GM10266 (cell line): ENCODE measurements around the gene GPR4.

ENCODE experiments used
- DNase-seq: peaks from one replicate; pipeline ENCODE4 v3.0.0; 2012; ENCODE audit errors: extremely low spot score
- CTCF ChIP-seq: IDR thresholded peaks from 2 replicates; pipeline ENCODE4 v1.5.1; 2012; ENCODE audit warnings: mild to moderate bottlenecking, low read depth; ENCODE audit not compliant: control insufficient read depth, insufficient read depth; ENCODE audit errors: missing control alignments

Gene GPR4

DNA sequence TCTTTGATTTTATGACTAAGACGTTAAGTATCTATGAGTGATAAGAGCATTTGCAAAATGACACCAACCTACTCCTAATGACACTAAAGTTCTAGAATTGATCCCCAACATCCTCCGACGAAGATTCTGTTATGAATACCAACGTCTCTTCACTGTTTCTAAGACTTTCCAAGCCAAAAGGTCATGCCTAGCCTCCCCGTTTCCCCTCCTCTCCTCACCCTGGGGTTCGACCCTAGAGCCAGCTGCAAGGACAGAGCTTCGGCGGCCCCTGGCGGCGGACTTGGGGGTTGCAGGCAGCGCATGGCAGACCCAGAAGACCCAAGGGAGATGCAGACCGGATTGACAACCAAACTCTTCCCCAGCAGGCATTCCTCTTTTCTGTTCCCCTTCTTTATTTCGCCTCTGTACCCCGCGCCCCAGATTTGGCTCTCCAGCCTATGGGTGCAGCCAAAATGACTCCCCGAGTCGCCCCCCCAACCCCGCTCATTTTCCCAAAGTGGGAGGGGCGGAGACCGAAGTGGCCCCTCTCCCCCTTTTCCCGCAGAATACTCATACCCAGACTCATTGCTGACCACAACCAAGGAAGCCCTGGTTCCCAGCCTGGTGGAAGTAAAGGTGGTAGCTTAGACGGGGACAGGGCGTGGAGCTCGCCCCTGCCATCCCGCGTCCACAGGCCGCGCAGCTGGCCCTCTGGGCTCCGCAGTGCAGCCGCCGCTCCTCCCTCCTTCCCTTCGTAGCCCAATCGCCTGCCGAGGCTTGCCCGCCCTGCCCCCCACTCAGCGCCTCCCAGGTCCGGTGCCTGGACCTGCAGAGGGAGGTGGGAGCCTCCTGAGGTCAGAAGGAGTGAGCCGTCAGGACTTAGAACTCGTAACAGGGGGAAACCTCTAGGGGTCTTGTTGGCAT, 41.3 kb upstream of the GPR4 start:
- peak; percentile 99 for TF ChIP-seq CTCF

GRCh38 chr19:45641274-45642105, 39.5 kb upstream of the GPR4 start:
- peak; percentile 95 for DNase-seq

More for the DNA sequence above, 41.3 kb upstream of the GPR4 start:
- peak; percentile 88 for DNase-seq

DNA sequence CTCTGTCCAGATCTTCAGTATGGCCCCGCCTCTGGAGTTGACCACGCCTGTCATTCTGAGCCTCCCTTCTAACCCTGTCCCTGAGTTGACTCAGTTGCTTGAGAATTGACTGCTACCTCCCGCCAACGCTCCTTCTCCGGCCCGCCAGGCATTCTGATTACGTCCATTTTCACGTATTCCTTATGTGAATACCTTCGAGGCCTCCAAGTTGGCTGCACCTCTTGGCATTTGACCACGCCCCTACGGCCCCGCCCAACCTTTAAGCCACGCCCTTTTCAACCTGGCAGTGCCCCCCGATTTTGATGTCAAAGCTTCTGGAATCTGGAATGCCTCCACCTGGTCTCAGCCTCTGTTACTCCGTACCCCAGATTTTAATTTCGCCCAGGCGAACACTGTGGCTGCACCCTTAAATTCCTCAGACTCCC, 38.8 kb upstream of the GPR4 start:
- no peak for TF ChIP-seq CTCF
- no peak for DNase-seq

More at GRCh38 chr19:45641274-45642105, 39.5 kb upstream of the GPR4 start:
- TF ChIP-seq CTCF: peak; percentile 7

DNA sequence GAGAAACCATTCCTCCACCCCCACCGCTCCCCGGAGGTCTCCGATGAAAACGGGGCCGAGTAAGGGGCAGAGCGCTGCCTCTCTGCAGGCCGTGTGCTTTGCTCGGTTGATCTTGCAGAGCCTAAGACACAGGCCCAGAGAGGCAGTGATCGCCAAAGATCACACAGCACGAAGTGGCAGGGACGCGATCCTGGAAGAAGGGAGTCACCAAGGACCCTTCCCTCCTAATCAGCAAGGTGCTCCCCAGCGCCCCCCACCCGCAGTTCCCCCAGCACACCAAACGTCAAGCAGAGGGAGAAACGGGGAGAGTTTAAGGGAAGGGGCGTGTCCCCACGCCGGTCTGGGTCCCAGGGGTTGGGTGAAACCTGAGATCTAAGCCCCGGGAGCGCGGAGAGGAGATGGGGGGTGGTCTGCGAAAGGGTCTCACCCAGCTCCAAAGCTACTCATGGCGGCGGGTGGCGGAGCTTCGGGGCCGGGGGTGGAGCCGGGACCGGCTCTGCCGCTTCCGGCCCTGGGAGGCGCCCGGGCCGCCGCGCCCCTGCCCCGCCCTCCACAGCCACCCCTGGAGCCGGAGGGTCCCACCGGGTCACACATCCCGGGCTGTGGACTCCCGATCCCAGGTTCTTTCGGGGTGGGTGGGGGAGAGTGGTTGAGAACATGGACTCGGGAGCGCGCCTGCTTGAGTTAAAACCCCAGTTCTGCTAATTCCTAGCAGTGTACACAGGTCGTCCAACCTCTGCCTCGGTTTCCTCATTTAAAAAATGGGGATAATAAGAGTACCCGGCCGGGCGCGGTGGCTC, 37.1 kb upstream of the GPR4 start, which contains the start of gene EML2:
EML2 (minus strand) TSS at position 468 of the 800 bp plus-strand sequence; CDS start at position 447, 21 bp downstream.
- DNase-seq: peak; percentile 71
- peak; percentile 38 for TF ChIP-seq CTCF

GRCh38 chr19:45637890-45638667, 36.1 kb upstream of the GPR4 start:
- no peak for DNase-seq
- TF ChIP-seq CTCF: no peak

GRCh38 chr19:45636902-45637301, 34.9 kb upstream of the GPR4 start:
- no peak for DNase-seq
- no peak for TF ChIP-seq CTCF
